AG04450 (cell line): Measurements from ENCODE around the gene LRRIQ1. TPM values are rescaled to one million over a fixed set of nuclear protein-coding genes. Genes with fewer than 3 reads are reported as not detected.

Experiments
- CTCF ChIA-PET: fragments of 300-600, 350-600 bp; formaldehyde crosslinking; extraction: SDS; loops from one replicate; lab custom pipeline; 2022; ENCODE audit warnings: antibody characterized with exemption, inconsistent platforms; lab: Charles Lee
- POLR2A ChIA-PET: fragments of 350-600 bp; formaldehyde crosslinking; extraction: SDS; loops from one replicate; lab custom pipeline; 2021; ENCODE audit warnings: antibody characterized with exemption, inconsistent platforms; lab: Yijun Ruan, JAX
- DNase-seq: peaks from one replicate; pipeline ENCODE4 v3.0.0-alpha.2; 2011; ENCODE audit warnings: low read depth, low spot score
- H3K27ac ChIP-seq: one replicate; pipeline ENCODE4 v1.5.1; 2012; ENCODE audit warnings: low read depth, low read length, control low read depth
- H3K27me3 ChIP-seq: one replicate; pipeline ENCODE4 v1.6.0; 2012; ENCODE audit warnings: low read length; ENCODE audit not compliant: control insufficient read depth, insufficient read depth
- H3K4me3 ChIP-seq: 2 replicates; pipeline ENCODE4 v1.5.1; 2011; ENCODE audit warnings: mild to moderate bottlenecking, low read depth, low read length, control low read depth
- H3K9me3 ChIP-seq: 2 replicates; pipeline ENCODE4 v1.5.1; 2012; ENCODE audit warnings: low read length; ENCODE audit not compliant: control insufficient read depth, insufficient read depth
- polyA plus RNA-seq: library from polyadenylated mRNA; depleted of rRNA; stranded (reverse); fragments of >200 nt; gene quantifications from 2 replicates; pipeline ENCODE4 v1.2.3, GENCODE V29; 2011
- TF ChIP-seq, protein P1 (sequence below): IDR thresholded peaks from 2 replicates; pipeline ENCODE4 v1.5.1; 2011; ENCODE audit warnings: low read depth, low read length, control low read depth, inconsistent platforms

The LRRIQ1 gene
- polyA plus RNA-seq, 1 experiment: 0.58 TPM

DNA sequence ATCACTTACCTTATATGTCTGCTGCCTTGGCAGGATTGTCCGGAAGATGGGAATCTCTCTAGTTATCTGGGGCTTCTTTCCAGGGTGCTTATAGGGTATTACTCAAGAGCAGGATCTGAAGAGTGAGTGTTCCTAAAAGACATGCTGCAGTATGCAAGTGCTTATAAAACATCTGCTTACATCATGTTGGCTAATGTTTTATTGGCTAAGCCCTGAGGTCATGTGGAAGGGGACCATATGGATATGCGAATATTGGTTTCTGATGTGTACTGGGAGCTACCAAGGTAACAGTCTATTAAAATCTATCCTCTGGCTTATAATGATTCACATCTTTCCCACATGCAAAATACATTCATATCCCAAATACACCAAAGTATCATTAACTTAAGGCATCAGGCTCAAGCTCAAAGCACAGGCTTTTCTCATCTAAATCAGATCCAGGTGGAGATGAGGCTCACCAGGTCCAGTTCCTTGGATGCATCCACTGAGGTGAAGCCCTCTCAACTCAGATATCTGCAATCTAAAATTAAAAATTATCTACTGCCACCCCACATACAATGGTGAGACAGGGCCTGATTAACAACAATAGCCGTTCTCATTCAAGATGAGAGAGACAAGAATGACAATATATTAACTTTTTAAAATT lies 29.8 kb downstream of the LRRIQ1 start:
- Histone ChIP-seq H3K27ac (no peak overlapping the region), H3K4me3 (no peak overlapping the region), H3K9me3 (no peaks in the 10 kb centered on the region), H3K27me3 (no peaks in the 10 kb centered on the region)
- CTCF ChIA-PET: interaction anchor here (0.6 to 2.1 kb wide), 2 partner anchors 8 to 11 kb away, joined by 3 to 8 read pairs; no protein-coding TSS in a partner anchor
- no peak for DNase-seq
- TF ChIP-seq, protein P1, sequence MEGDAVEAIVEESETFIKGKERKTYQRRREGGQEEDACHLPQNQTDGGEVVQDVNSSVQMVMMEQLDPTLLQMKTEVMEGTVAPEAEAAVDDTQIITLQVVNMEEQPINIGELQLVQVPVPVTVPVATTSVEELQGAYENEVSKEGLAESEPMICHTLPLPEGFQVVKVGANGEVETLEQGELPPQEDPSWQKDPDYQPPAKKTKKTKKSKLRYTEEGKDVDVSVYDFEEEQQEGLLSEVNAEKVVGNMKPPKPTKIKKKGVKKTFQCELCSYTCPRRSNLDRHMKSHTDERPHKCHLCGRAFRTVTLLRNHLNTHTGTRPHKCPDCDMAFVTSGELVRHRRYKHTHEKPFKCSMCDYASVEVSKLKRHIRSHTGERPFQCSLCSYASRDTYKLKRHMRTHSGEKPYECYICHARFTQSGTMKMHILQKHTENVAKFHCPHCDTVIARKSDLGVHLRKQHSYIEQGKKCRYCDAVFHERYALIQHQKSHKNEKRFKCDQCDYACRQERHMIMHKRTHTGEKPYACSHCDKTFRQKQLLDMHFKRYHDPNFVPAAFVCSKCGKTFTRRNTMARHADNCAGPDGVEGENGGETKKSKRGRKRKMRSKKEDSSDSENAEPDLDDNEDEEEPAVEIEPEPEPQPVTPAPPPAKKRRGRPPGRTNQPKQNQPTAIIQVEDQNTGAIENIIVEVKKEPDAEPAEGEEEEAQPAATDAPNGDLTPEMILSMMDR: no peak
- POLR2A ChIA-PET: no interaction called here

DNA sequence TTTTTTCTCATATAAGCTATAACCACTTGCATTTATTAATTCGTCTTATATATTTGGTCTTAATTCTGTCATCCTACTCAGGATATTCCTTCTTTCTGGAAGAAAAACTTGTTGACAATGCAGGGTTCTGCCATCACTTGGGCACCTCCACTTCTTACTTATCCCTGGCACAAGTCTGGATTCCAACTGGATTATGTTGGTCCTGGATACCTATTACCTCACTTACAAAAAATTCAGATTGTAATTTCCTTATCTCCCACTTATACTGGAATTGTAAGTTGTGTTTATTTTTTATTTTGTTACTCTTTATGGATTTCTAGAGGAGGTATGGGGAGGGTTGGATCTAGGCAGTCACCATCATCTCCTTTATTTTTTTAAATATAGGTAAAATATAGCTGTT lies 36.7 kb downstream of the LRRIQ1 start:
- Histone ChIP-seq H3K9me3 (no peaks in the 10 kb centered on the region), H3K27ac (no peak overlapping the region), H3K27me3 (no peaks in the 10 kb centered on the region), H3K4me3 (no peak overlapping the region)
- TF ChIP-seq, protein P1: no peak
- ChIA-PET CTCF (no interaction called here), POLR2A (no interaction called here)
- DNase-seq: no peak

DNA sequence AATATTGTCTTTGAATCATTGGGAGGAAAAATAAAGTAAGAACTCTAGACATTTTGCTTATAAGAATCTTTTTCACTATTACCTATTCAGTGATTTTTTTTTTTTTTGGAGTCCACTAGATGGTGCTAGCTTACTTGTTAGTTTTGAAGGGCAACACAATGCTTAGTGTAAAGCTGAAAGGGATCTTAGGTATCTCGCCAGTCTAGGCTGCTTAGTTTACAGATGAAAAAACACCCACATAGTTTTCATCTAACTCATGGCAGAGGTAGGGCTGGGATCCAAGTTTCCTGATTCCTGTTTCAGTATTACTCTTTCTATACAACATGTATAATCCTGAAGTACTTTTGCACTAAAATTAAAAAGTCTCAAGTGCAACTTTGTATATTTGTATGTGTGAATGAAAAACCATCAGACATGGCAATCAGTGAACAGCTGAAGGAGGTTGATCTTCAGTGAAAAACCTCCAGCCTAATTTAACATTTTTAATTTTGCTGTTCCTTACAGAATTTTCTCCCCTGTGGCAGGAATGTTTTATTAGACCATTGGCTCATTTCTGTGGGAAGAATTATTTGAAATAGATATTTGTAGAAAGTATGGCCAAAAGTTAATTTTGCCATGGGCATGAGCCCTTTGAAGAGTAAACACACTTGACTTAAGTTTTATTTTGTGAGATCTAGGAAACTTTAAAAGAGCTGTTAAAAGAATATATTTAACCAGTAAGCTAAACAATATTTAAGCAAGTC lies 40.7 kb downstream of the LRRIQ1 start:
- Histone ChIP-seq H3K9me3 (no peaks in the 10 kb centered on the region), H3K27ac (no peak overlapping the region), H3K27me3 (no peaks in the 10 kb centered on the region), H3K4me3 (no peak overlapping the region)
- TF ChIP-seq, protein P1: peak; percentile 61
- ChIA-PET CTCF (interaction anchor here (0.5 to 3.0 kb wide), 16 partner anchors 11 to 372 kb away, joined by 3 to 30 read pairs (median 3); partner anchors contain the start of genes LRRIQ1 and TSPAN19), POLR2A (no interaction called here)
- DNase-seq: peak; percentile 81

DNA sequence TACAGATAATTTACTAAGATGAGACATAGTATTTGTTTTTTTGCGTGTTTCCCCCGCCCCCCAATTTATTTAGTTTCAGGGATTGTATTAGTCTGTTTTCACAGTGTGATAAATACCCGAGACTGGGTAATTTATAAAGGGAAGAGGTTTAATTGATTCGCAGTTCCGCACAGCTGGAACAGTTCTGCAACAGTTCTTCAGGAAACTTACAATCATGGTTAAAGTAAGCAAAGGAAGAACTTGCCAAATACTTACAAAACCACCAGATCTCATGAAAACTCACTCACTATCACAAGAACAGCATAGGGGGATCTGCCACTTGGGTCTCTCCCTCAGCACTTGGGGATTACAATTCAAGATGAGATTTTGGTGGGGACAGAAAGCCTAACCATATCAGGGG lies 48.9 kb downstream of the LRRIQ1 start:
- Histone ChIP-seq H3K27me3 (no peaks in the 10 kb centered on the region), H3K27ac (no peak overlapping the region), H3K4me3 (no peak overlapping the region), H3K9me3 (no peaks in the 10 kb centered on the region)
- CTCF ChIA-PET: no interaction called here
- POLR2A ChIA-PET: no interaction called here
- DNase-seq: no peak
- TF ChIP-seq, protein P1: no peak

DNA sequence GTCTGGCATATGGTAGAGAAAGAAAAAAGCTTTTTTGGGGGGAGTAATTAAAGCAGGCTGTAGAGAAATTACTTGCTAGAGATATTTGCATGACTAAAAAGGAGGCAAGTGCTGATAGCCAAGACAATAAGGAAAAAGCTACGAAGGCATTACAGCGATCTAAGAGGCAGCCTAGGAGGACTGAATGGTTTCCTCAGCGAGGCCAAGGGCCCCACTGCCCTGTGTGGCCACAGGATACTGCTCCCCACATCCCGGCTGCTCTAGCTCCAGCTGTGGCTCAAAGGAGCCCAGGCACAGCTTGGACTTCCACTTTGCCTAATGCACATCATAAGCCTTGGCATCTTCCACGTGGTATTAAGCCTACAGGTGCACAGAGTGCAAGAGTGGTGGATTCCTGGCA lies 53.6 kb downstream of the LRRIQ1 start:
- Histone ChIP-seq H3K27me3 (no peaks in the 10 kb centered on the region), H3K27ac (no peak overlapping the region), H3K9me3 (no peaks in the 10 kb centered on the region), H3K4me3 (no peak overlapping the region)
- POLR2A ChIA-PET: no interaction called here
- CTCF ChIA-PET: no interaction called here
- TF ChIP-seq, protein P1: no peak
- no peak for DNase-seq
